ENCODE data around the gene CFAP58. TPM values are rescaled to one million over a fixed set of nuclear protein-coding genes. Genes with fewer than 3 reads are reported as not detected.

CFAP58 gene
- total RNA-seq, 2 experiments from 2014 or later = not detected

DNA sequence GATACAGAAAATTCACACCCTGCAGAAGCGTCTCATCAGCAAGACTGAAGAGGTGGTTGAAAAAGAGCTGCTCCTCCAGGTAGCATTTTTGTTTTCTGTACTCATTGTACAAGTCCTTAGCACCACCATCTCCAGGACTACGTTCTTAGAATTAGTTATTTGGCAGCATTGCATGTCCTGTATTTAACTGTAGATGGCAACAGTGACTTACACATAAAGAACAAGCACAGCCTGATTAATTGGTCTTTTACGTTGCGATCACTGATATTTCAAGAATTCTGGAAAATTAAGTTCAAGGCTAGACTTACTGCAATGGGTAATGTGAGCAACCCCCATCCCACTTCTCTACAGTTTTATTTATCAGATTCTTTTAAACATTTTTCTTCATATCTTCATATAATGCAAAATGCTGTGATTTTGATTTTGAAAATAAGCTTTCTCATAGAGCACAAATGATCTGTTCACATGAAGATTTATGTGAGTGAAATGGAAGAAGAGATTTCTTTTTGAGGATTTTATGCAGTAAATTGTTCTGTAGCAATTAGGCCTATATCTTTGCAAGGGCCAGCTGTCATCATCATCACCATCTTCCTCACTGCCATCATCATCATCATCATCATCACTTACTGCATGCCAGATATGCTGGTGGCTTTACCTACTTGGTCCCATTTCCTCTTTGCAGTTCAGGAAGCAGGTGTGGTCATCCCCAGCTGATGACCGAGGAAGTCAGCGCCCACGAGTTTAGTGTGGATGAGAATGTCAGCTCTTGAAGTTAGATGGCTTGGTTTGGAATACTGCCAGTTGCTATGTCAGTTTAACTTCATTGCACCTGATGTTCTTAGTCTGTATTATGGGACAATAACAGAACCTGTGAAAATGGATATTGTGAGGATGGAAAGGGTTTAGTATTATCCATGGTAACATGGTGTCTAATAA is 53.4 kb downstream of the CFAP58 start:
- no peak for ATAC-seq (ENCODE audit: poor library complexity)
- TF ChIP-seq, protein P1, sequence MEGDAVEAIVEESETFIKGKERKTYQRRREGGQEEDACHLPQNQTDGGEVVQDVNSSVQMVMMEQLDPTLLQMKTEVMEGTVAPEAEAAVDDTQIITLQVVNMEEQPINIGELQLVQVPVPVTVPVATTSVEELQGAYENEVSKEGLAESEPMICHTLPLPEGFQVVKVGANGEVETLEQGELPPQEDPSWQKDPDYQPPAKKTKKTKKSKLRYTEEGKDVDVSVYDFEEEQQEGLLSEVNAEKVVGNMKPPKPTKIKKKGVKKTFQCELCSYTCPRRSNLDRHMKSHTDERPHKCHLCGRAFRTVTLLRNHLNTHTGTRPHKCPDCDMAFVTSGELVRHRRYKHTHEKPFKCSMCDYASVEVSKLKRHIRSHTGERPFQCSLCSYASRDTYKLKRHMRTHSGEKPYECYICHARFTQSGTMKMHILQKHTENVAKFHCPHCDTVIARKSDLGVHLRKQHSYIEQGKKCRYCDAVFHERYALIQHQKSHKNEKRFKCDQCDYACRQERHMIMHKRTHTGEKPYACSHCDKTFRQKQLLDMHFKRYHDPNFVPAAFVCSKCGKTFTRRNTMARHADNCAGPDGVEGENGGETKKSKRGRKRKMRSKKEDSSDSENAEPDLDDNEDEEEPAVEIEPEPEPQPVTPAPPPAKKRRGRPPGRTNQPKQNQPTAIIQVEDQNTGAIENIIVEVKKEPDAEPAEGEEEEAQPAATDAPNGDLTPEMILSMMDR (IDR thresholded peaks at IDR 0.05) = no peak
- Mint-ChIP-seq H3K4me1 (ENCODE audit: low read depth) (no peaks in the 10 kb centered on the region), H3K27ac (no peak overlapping the region), H3K4me3 (no peak overlapping the region), H3K27me3 (peaks cover 37% of the 10 kb centered on the region), H3K36me3 (ENCODE audit: low read depth) (no peaks in the 10 kb centered on the region), H3K9me3 (no peaks in the 10 kb centered on the region)
- Histone ChIP-seq H3K4me3 (ENCODE audit: low read length) (no peak overlapping the region), H3K4me1 (ENCODE audit: insufficient read depth, low read length) (no peaks in the 10 kb centered on the region), H3K27me3 (ENCODE audit: control insufficient read depth in 1 of 2, insufficient read depth in 2 of 2, low read length in 2 of 2) (peaks cover 3 to 15% of the 10 kb centered on the region in 2 experiments), H3K9me3 (ENCODE audit: control insufficient read depth in 1 of 2, insufficient read depth in 1 of 2, low read length in 2 of 2) (no peaks in the 10 kb centered on the region), H3K27ac (ENCODE audit: low read depth in 1 of 2, low read length in 2 of 2) (no peak overlapping the region), H3K36me3 (ENCODE audit: insufficient read depth, low read length) (no peaks in the 10 kb centered on the region)
- CTCF ChIA-PET = no interaction called here
- intact Hi-C loops (cut with DNase I, micrococcal nuclease) = no loop called here
- POLR2A ChIA-PET = no interaction called here
- peak in 2 of 14 experiments; percentile 17 for DNase-seq

GRCh38 chr10:104413528-104413927 is 59.9 kb downstream of the CFAP58 start:
- Mint-ChIP-seq H3K4me3 (no peak overlapping the region), H3K4me1 (ENCODE audit: low read depth) (no peaks in the 10 kb centered on the region), H3K27ac (no peak overlapping the region), H3K27me3 (peaks cover 43% of the 10 kb centered on the region), H3K9me3 (no peaks in the 10 kb centered on the region), H3K36me3 (ENCODE audit: low read depth) (no peaks in the 10 kb centered on the region)
- ChIA-PET CTCF (interaction anchor here (1.1 kb wide), 1 partner anchor 108 kb away, joined by 3 read pairs; no protein-coding TSS in a partner anchor), POLR2A (no interaction called here)
- TF ChIP-seq, protein P1 (IDR thresholded peaks at IDR 0.05) = no peak
- Histone ChIP-seq H3K4me3 (ENCODE audit: low read length) (no peak overlapping the region), H3K27ac (ENCODE audit: low read depth in 1 of 2, low read length in 2 of 2) (no peak overlapping the region), H3K4me1 (ENCODE audit: insufficient read depth, low read length) (no peaks in the 10 kb centered on the region), H3K36me3 (ENCODE audit: insufficient read depth, low read length) (no peaks in the 10 kb centered on the region), H3K27me3 (ENCODE audit: control insufficient read depth in 1 of 2, insufficient read depth in 2 of 2, low read length in 2 of 2) (peaks cover 0 to under 1% of the 10 kb centered on the region in 2 experiments), H3K9me3 (ENCODE audit: control insufficient read depth in 1 of 2, insufficient read depth in 1 of 2, low read length in 2 of 2) (no peaks in the 10 kb centered on the region)
- intact Hi-C loops (cut with DNase I, micrococcal nuclease) = no loop called here
- DNase-seq (no peak), ATAC-seq (ENCODE audit: poor library complexity) (no peak)

DNA sequence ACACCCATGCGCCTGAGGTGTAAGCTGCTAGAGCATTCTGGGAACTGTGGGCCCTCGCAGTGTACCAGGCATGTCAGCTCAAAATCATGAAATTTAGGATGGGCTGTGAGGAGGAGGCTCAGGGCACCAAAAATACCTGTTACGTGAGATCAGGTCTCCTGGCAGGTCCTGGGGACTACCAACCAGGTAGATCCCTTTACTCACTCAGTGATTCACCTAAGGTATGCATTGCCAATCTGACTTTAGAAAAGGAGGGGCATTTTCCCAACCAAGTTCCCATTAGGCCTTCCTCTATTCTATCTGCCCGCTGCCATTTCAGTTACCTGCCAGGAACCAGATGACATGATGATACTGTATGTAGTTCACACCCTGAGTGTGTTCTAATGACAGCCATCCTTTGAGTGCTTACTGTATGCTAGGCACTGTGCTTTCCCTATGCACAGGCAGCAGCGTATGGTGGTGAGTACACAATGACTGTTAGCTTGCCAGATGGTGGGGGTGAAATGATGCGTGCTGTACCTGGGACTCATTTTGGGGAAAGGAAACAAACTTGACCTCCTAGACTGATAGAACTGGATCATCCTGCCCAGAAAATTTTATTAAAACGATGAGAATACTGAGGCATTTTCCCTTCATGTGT is 62.0 kb downstream of the CFAP58 start:
- no peaks in the 10 kb centered on the region for H3K9me3 Mint-ChIP-seq
- ATAC-seq (ENCODE audit: poor library complexity) (no peak), DNase-seq (no peak)
- Histone ChIP-seq H3K27ac (ENCODE audit: low read depth in 1 of 2, low read length in 2 of 2) (no peak overlapping the region), H3K27me3 (ENCODE audit: control insufficient read depth in 1 of 2, insufficient read depth in 2 of 2, low read length in 2 of 2) (no peaks in the 10 kb centered on the region), H3K4me3 (ENCODE audit: low read length) (no peak overlapping the region), H3K4me1 (ENCODE audit: insufficient read depth, low read length) (no peaks in the 10 kb centered on the region), H3K9me3 (ENCODE audit: control insufficient read depth in 1 of 2, insufficient read depth in 1 of 2, low read length in 2 of 2) (no peaks in the 10 kb centered on the region), H3K36me3 (ENCODE audit: insufficient read depth, low read length) (no peaks in the 10 kb centered on the region)
- no peaks in the 10 kb centered on the region for H3K36me3 Mint-ChIP-seq (ENCODE audit: low read depth)
- no peak overlapping the region for H3K4me3 Mint-ChIP-seq
- peaks cover 33% of the 10 kb centered on the region for H3K27me3 Mint-ChIP-seq
- no peak overlapping the region for H3K27ac Mint-ChIP-seq
- intact Hi-C loops (cut with DNase I, micrococcal nuclease) = no loop called here
- no peaks in the 10 kb centered on the region for H3K4me1 Mint-ChIP-seq (ENCODE audit: low read depth)
- CTCF ChIA-PET = interaction anchor here (0.6 kb wide), 1 partner anchor 22 kb away, joined by 3 read pairs; no protein-coding TSS in a partner anchor
- POLR2A ChIA-PET = no interaction called here
- TF ChIP-seq, protein P1 (IDR thresholded peaks at IDR 0.05) = no peak
